ENCODE results near the gene NOD2. TPM values are rescaled to one million over a fixed set of nuclear protein-coding genes. Genes with fewer than 3 reads are reported as not detected.
A peak's percentile ranks its signal among the peaks of the same experiment; 100 is the strongest.

Gene NOD2
- total RNA-seq, 3 donors from 2014 or later (not counting 1 experiment from before 2014, with no cell fraction given) = 2.8 to 8.6 (median 2.9) TPM

DNA sequence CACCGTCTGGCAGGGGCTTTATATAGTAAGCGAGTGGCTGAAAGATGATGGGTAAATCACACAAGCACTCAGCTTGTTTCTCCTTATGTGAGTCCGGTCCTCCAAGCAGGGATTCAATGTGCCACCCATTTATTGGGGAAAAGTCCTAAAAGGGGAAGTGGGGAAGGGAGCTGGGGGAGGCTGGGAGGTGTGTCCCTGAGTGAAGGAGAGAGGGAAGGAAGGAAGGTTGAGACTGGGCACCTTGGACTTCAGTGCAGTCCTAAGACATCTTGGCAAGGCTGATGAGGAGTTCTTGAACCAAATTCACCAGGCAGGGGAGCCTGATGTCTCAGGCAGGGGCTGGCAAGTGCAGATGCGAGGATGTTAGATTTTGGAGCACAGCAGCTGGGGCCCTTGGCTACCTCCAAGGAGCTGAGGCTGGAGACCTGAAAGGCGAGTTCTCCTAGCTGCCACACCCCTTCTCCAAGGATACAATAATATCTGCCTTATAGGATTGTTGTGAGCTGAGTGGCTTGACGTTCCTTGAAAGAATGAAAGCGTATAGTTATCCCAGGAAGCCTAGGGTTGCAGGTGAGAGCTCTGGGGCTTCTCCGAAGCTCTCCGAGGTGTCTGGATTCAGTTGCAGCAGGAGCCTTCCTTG, 25.5 kb downstream of the NOD2 start:
- Mint-ChIP-seq H3K9me3 (no peaks in the 10 kb centered on the region), H3K4me1 (peaks cover 35 to 44% of the 10 kb centered on the region in 2 donors), H3K4me3 (no peak overlapping the region), H3K27me3 (ENCODE audit: low read depth in 2 of 2) (no peaks in the 10 kb centered on the region), H3K36me3 (peaks cover 7% of the 10 kb centered on the region), H3K27ac (peak overlapping the region; percentile 19 to 51)
- H3K27me3 ChIP-seq (ENCODE audit: control insufficient read depth, insufficient read depth, low read length) = no peaks in the 10 kb centered on the region
- peaks cover 41% of the 10 kb centered on the region for H3K4me1 ChIP-seq (ENCODE audit: control insufficient read depth, insufficient read depth, low read length)
- DNase-seq (no peak), ATAC-seq (no peak)
- no peaks in the 10 kb centered on the region for H3K36me3 ChIP-seq (ENCODE audit: control insufficient read depth, insufficient read depth, low read length)
- H3K27ac ChIP-seq (ENCODE audit: low read length) = no peak overlapping the region
- TF ChIP-seq CTCF (IDR thresholded peaks at IDR 0.05) = no peak
- H3K4me3 ChIP-seq (ENCODE audit: low read length) = no peak overlapping the region
- WGBS (ENCODE audit: insufficient coverage) = 97% methylated on average over 8 of the region's 9 CpGs
- intact Hi-C loops (cut with micrococcal nuclease) = no loop called here
- H3K9me3 ChIP-seq (ENCODE audit: control insufficient read depth, insufficient read depth, low read length) = no peaks in the 10 kb centered on the region

DNA sequence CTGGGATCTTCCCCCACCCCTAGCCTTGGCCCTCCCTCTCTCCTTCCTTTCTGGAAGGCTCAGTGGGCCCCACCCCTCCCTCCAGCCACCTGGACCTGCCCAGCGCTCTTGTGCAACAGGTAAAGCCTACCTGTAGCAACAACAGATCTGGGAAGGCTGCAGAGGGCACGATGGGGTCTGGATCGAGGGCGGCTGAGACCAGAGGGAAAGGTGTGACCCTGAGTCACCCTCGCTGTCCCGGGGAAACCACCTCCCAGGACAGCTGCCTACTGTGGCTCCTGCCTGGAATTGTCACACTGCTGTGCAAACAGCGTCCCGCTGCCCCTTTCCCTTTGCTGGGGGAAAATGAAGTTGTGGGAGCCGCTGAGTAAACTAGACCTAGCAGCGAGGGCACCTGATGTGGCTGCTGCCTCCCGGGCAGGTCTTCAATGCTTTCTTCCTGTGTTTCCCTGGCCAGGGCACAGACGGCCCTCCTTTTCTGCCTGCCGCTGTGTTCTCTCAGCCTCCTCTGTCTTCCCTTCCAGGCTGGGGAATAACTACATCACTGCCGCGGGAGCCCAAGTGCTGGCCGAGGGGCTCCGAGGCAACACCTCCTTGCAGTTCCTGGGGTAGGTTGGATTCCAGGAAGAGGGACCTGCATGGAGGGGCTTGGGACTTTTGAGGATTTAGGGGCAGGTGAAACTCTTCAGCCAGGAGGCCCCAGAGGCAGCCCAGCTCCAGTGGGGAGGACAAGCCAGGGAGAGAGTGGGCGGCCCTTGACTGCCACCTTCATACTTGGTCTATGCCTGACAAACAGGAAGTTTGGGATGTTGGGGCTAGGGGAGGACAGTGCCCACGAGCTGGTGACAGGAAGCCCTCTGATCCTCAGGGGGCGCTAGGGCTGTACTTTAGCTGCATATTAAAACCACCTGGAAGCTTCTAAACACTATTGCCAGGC, 26.3 kb downstream of the NOD2 start:
- no peak for TF ChIP-seq CTCF (IDR thresholded peaks at IDR 0.05)
- 85% methylated on average over 20 of the region's 20 CpGs for WGBS (ENCODE audit: insufficient coverage)
- H3K9me3 ChIP-seq (ENCODE audit: control insufficient read depth, insufficient read depth, low read length) = peaks cover 7% of the 10 kb centered on the region
- Mint-ChIP-seq H3K9me3 (peaks cover 2 to 4% of the 10 kb centered on the region in 2 donors), H3K4me3 (no peak overlapping the region), H3K27ac (peak overlapping the region; percentile 11 to 82), H3K4me1 (peaks cover 43 to 51% of the 10 kb centered on the region in 2 donors), H3K36me3 (peaks cover 14% of the 10 kb centered on the region), H3K27me3 (ENCODE audit: low read depth in 2 of 2) (no peaks in the 10 kb centered on the region)
- H3K27me3 ChIP-seq (ENCODE audit: control insufficient read depth, insufficient read depth, low read length) = no peaks in the 10 kb centered on the region
- H3K36me3 ChIP-seq (ENCODE audit: control insufficient read depth, insufficient read depth, low read length) = peaks cover 1% of the 10 kb centered on the region
- intact Hi-C loops (cut with micrococcal nuclease) = no loop called here
- peak in 1 of 2 donors; percentile 55 for DNase-seq
- no peak overlapping the region for H3K4me3 ChIP-seq (ENCODE audit: low read length)
- H3K27ac ChIP-seq (ENCODE audit: low read length) = no peak overlapping the region
- no peak for ATAC-seq
- H3K4me1 ChIP-seq (ENCODE audit: control insufficient read depth, insufficient read depth, low read length) = peaks cover 36% of the 10 kb centered on the region

- TF ChIP-seq CTCF (IDR thresholded peaks at IDR 0.05) = no peak
- peaks cover 36% of the 10 kb centered on the region for H3K4me1 ChIP-seq (ENCODE audit: control insufficient read depth, insufficient read depth, low read length)
- DNase-seq (peak; percentile 28 to 63), ATAC-seq (peak; percentile 88 to 96 (median 96))
- no peak overlapping the region for H3K4me3 ChIP-seq (ENCODE audit: low read length)
- peaks cover 2 to 4% of the 10 kb centered on the region in 2 donors for H3K9me3 Mint-ChIP-seq
- H3K36me3 ChIP-seq (ENCODE audit: control insufficient read depth, insufficient read depth, low read length) = peaks cover 5% of the 10 kb centered on the region
- peak overlapping the region; percentile 83 for H3K4me3 Mint-ChIP-seq
- no peaks in the 10 kb centered on the region for H3K27me3 Mint-ChIP-seq (ENCODE audit: low read depth in 2 of 2)
- H3K9me3 ChIP-seq (ENCODE audit: control insufficient read depth, insufficient read depth, low read length) = peaks cover 7% of the 10 kb centered on the region
- peaks cover 14% of the 10 kb centered on the region for H3K36me3 Mint-ChIP-seq
- H3K27ac ChIP-seq (ENCODE audit: low read length) = peak overlapping the region; percentile 88
- H3K4me1 Mint-ChIP-seq = peaks cover 47 to 51% of the 10 kb centered on the region in 2 donors
- intact Hi-C loops (cut with micrococcal nuclease) = loop anchor here (1.0 kb wide), 1 partner anchor 20 kb away; no protein-coding TSS in a partner anchor
- WGBS (ENCODE audit: insufficient coverage) = 62% methylated on average over 6 of the region's 6 CpGs
- peak overlapping the region; percentile 82 to 97 for H3K27ac Mint-ChIP-seq
- H3K27me3 ChIP-seq (ENCODE audit: control insufficient read depth, insufficient read depth, low read length) = no peaks in the 10 kb centered on the region
Measured at GRCh38 chr16:50721549-50722404, 28.4 kb downstream of the NOD2 start.

Data from natural killer cell (primary cell).